ENCODE measurements around the gene TOP1.
"Not testable (repeated sequence)": the region's sequence is repeated elsewhere in the genome, so short reads cannot be mapped to it uniquely, and the experiment has no call there.

The TOP1 gene

DNA sequence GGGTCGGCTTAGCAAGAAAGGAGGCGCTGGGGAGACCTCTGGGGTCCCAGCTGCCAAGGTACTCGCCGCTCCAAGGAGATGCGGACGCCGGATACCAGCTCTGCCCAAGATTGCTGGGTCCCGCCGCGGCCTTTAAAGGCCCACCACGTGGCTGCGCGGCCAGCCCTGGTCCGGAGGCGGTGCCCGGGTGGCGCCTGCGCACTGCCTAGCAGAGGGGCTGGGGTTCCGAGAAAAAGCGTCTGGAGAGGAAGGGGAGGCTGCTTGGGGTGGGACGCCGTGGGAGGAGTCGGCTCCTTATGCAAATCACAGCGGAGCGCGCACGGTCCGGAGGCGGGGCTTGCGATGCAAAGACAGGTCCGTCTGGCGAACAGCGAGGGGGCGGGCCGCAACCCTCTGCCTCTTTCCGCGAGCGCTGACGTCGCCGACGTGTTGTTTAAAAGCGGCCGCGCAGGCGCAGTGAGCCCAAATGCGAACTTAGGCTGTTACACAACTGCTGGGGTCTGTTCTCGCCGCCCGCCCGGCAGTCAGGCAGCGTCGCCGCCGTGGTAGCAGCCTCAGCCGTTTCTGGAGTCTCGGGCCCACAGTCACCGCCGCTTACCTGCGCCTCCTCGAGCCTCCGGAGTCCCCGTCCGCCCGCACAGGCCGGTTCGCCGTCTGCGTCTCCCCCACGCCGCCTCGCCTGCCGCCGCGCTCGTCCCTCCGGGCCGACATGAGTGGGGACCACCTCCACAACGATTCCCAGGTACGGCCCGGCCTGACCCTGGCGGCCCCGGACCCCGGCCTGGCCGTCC is at the start of gene TOP1:
TSS of gene TOP1 (plus strand) at position 464 of the 791 bp plus-strand sequence. CDS start at position 710, 246 bp downstream.
- peak; percentile 99 for DNase-seq

- no peak for DNase-seq
These were observed 49.4 kb upstream of the TOP1 start for GRCh38 chr20:40979247-40979646.

DNA sequence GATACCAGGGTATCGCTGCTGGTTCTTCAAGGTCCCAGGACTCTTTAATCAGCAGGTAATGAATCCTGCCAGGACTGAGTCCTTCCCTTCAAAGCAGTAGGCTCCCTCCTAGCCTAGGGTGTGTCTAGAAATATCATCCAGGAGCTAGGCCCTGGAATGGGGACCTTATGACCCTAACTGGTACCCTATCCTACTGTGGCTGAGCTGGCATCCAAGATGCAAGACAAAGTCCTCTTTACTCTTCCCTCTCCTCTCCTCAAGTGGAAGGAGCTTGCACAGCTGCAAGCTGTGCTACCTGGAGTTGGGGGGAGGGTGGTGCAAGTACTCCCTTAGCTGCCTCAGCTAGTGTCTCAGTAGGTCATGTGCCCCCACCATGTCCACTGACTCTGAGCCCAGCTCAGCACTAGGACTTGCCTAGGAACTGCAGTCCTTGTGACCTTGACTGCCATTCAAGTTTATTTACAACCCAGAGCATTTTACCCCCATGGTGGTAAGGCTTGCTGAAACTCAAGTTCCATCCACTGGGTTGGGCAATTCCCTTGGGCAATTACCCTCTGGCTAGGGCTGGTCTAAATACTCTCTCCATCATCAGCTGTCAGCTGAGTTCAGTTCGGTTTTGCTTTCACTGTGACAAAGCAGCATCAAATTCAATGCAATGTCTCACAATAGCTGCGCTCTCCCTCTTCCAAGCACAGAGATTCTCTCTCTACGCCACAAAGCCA is 48.4 kb upstream of the TOP1 start:
- no peak for DNase-seq

DNA sequence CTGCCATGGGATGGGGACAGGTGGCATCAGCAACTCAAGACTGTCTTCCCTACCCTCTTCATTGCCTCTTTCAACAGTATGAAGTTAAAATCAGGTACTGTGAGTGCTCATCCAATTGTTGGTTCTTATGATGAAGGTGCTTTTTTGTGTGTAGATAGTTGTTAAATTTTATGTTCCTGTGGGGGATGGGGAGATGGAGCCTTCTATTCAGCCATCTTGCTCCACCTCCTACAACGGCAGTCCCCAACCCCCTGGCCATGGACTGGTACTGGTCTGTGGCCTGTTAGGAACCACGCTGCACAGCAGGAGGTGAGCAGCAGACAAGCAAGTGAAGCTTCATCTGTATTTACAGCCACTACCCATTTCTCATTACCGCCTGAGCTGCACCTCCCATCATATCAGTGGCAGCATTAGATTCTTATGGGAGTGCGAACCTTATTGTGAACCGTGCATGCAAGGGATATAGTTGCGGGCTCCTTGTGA is 47.8 kb upstream of the TOP1 start:
- no peak for DNase-seq

DNA sequence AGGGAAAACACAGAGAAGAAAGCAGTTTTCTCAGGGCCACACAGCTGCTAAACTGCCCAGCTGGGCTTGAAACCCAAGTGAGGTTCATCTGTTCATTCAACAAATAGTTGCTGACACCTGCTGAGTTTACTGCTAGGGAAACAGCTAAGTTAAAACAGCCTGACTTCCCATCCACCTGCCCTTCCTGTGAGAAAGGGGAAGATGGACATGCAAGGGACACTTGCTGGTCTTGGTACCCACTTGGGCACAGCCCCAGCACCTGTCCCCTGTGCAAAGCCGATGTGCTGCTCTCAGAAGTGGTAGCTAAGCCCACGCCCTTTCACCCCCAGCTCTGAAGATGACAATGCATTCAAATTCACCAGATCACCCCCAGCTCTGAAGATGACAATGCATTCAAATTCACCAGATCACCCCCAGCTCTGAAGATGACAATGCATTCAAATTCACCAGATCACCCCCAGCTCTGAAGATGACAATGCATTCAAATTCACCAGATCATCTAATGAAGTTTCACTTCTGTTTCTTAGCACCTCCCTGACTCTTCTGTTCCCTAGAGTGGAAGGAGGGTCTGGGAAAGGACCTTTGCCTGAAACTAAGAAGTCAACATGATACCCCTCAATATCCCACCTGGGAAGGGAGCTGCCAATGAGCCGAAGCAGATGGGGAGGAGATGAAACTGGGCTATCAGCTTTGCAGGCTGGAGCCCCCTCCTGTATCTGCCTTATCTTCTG is 46.0 kb upstream of the TOP1 start:
- no peak for DNase-seq

DNA sequence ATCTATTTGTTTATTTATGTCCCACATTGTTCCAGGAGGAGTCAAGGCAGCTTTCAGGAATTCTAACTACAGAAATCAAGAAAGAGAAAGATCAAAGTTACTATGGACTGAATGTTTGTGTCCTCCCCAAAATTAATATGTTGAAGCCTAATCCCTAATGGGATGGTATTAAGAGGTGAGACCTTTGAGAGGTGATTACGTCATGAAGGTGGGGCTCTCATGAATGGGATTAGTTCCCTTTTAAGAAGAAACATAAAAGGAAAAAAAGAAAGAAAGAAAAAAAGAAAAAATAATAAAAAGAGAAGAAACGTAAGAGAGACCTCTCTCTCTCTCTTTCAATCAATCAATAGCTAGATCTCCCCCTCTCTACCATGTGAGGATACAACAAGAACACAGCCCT is 44.7 kb upstream of the TOP1 start:
- DNase-seq: no peak

DNA sequence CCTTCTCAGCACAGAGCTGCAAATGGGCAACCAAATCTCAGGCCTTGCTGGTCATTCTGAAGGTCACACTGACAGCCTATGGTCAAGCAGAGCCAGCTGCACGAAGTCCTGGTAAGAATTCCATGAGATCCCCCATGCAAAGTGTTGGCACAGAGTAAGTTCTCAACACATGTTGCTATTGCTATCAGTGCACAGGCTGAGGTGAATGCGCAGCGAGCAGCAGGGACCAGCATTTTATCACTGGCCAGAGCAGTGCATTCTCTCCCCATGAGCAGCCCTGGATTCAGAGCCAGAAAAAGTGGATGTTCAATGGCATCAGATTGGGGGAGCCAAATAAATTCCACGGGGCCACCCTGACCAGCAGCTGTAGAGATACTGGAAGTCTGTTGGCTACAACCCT is 44.1 kb upstream of the TOP1 start:
- no peak for DNase-seq

GRCh38 chr20:40986774-40987173 is 41.8 kb upstream of the TOP1 start:
- peak; percentile 11 for DNase-seq

DNA sequence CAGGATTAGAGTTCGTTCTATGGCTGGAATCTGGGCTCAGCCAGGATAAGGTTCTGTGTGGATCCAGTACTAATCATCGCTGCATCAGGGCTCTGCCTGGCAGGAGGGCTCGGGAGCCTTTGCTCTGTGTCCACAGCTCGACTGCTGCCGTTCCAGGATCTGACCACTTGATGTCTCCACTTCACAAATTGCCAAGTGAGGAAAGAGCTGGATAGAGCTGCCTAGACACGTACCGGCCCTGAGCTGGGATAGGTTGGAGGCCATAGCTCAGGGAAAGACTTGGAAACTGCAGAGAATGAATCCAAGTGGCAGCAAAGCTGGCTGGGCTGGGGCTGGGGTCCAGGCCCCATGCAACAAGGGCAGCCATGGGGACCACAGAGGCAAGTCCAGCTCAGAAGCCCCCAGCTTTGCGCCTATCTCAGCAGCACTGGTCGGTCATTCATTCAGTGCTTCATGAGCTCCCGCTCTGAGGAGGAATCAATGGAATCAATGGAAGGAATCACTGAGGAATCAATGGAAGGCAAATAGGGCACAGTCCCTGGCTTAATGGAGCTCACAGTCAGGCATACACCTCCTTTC is 38.0 kb upstream of the TOP1 start:
- peak; percentile 93 for DNase-seq

- peak; percentile 92 for DNase-seq
These were observed 37.3 kb upstream of the TOP1 start for GRCh38 chr20:40991181-40991889.

DNA sequence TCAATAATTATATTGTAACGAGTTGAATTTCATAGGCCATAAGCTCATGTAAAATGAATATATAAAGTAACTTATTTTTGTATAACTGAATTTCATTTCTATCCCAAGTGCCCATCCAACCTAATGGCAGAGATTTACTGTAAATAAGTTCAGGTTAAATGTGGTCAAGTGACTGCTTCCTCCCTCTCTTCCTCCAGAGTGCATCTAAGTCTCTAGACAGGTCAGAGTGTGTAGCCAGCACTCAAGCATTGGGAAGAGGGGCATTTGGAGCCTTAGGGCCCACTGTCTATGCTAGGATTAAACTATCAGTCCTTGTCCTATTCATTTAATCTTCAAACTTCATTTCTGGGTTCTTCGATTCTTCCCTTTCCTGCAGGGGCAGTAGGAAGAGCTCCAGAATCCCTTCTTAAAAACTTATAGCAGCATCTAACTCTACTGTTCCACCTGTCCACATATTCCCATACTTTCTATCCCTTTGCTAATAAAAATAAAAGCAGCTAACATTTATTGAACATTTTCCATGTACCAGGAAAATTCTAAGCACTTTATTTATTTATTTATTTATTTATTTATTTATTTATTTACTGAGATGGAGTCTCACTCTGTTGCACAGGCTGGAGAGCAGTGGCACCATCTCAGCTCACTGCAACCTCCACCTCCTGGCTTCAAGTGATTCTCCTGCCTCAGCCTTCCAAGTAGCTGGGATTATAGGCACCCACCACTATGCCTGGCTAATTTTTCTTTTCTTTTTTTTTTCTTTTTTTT is 36.1 kb upstream of the TOP1 start:
- no peak for DNase-seq

- no peak for DNase-seq
These were observed 34.7 kb upstream of the TOP1 start for GRCh38 chr20:40993794-40994540.

- no peak for DNase-seq
These were observed 32.3 kb upstream of the TOP1 start for GRCh38 chr20:40996326-40996725.

DNA sequence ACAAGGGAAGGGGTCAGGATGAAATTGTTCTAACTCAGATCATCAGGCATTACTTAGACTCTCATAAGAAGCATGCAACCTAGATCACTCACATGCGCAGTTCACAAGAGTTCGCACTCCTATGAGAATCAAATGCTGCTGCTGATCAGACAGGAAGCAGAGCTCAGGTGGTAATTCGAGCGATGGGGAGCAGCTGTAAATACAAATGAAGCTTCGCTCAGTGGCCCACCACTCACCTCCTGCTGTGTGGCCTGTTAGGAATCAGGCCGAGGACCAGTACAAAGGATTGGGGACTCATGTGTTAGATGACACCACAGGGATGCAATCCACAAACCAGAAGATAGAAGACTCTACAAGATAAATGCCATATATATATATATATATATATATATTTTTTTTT is 31.5 kb upstream of the TOP1 start:
- no peak for DNase-seq

- no peak for DNase-seq
These were observed 28.8 kb upstream of the TOP1 start for GRCh38 chr20:40999841-41000240.

GRCh38 chr20:41000628-41001027 is 28.0 kb upstream of the TOP1 start:
- no peak for DNase-seq

GRCh38 chr20:41001497-41001896 is 27.1 kb upstream of the TOP1 start:
- DNase-seq: no peak

DNA sequence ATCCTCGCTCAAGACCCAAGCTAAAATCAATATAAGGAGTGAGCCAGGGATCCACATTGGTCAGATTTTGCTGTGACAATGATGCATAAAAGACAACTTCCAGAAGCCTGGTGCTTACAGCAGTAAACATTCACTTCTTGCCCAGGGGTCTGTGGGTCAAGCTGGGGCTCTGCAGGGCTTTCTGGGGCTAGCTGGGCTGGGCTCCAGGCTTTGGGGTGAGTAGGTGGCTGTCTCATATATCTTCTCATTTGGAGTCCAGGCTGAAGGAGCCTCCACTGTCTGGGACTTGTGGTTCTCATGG is 25.8 kb upstream of the TOP1 start:
- DNase-seq: no peak

- DNase-seq: peak; percentile 55
These were observed 25.3 kb upstream of the TOP1 start for GRCh38 chr20:41003143-41003935.

DNA sequence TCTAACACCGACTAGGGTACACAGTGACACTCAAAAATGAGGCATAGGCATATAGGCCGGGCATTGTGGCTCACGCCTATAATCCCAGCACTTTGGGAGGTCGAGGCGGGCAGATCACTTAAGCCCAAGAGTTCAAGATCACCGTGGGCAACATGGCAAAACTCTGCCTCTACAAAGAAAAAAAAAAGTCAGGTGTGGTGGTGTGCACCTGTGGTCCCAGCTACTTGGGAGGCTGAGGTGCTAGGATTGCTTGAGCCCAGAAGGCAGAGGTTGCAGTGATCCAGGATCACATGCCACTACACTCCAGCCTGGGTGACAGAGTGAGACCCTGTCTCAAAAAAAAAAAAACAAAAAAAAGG is 24.7 kb upstream of the TOP1 start:
- not testable (repeated sequence) for DNase-seq

Data from OCI-M1 (cell line).